Measurements from ENCODE around the gene MBL2. TPM values are rescaled to one million over a fixed set of nuclear protein-coding genes. Genes with fewer than 3 reads are reported as not detected.

The MBL2 gene
- total RNA-seq, 2 donors from 2014 or later, result not detected

GRCh38 chr10:52782554-52782953 lies 10.0 kb upstream of the MBL2 start:
- Histone ChIP-seq H3K4me1 (ENCODE audit: control insufficient read depth, insufficient read depth, low read length) (no peaks in the 10 kb centered on the region), H3K27me3 (ENCODE audit: control insufficient read depth, insufficient read depth, low read length, poor library complexity, severe bottlenecking) (no peaks in the 10 kb centered on the region), H3K27ac (ENCODE audit: low read depth, low read length) (no peak overlapping the region), H3K36me3 (ENCODE audit: control insufficient read depth, insufficient read depth, low read length) (no peaks in the 10 kb centered on the region), H3K4me3 (ENCODE audit: low read length) (no peak overlapping the region), H3K9me3 (ENCODE audit: control insufficient read depth, low read length) (no peaks in the 10 kb centered on the region), H3K9ac (ENCODE audit: extremely low read depth, low read length, poor library complexity, severe bottlenecking) (no peak overlapping the region)
- no peaks in the 10 kb centered on the region for H3K9me3 Mint-ChIP-seq
- DNase-seq, result no peak
- H3K27me3 Mint-ChIP-seq (ENCODE audit: insufficient read depth), result no peaks in the 10 kb centered on the region
- no peak overlapping the region for H3K4me3 Mint-ChIP-seq
- no peaks in the 10 kb centered on the region for H3K4me1 Mint-ChIP-seq
- H3K27ac Mint-ChIP-seq, result no peak overlapping the region
- no peaks in the 10 kb centered on the region for H3K36me3 Mint-ChIP-seq (ENCODE audit: low read depth)
- TF ChIP-seq CTCF (conservative IDR thresholded peaks at IDR 0.05), result no peak

- H3K36me3 Mint-ChIP-seq (ENCODE audit: low read depth), result no peaks in the 10 kb centered on the region
- no peak overlapping the region for H3K4me3 Mint-ChIP-seq
- H3K4me1 Mint-ChIP-seq, result no peaks in the 10 kb centered on the region
Measured at GRCh38 chr10:52780391-52781155, 8.0 kb upstream of the MBL2 start.

GRCh38 chr10:52779541-52780390 lies 7.2 kb upstream of the MBL2 start:
- Mint-ChIP-seq H3K4me1 (no peaks in the 10 kb centered on the region), H3K27me3 (ENCODE audit: insufficient read depth) (no peaks in the 10 kb centered on the region), H3K4me3 (no peak overlapping the region), H3K27ac (no peak overlapping the region), H3K9me3 (no peaks in the 10 kb centered on the region), H3K36me3 (ENCODE audit: low read depth) (no peaks in the 10 kb centered on the region)
- WGBS, 2 experiments (ENCODE audit: insufficient coverage in 1 of 2, insufficient read length in 1 of 2), result 87 to 92% methylated on average over 8 to 13 of the region's 13 CpGs
- H3K4me1 ChIP-seq (ENCODE audit: control insufficient read depth, insufficient read depth, low read length), result no peaks in the 10 kb centered on the region
- TF ChIP-seq CTCF (conservative IDR thresholded peaks at IDR 0.05), result peak; percentile 96
- no peak overlapping the region for H3K9ac ChIP-seq (ENCODE audit: extremely low read depth, low read length, poor library complexity, severe bottlenecking)
- no peak overlapping the region for H3K27ac ChIP-seq (ENCODE audit: low read depth, low read length)
- H3K9me3 ChIP-seq (ENCODE audit: control insufficient read depth, low read length), result no peaks in the 10 kb centered on the region
- peak; percentile 97 for DNase-seq
- H3K27me3 ChIP-seq (ENCODE audit: control insufficient read depth, insufficient read depth, low read length, poor library complexity, severe bottlenecking), result no peaks in the 10 kb centered on the region
- no peak overlapping the region for H3K4me3 ChIP-seq (ENCODE audit: low read length)
- H3K36me3 ChIP-seq (ENCODE audit: control insufficient read depth, insufficient read depth, low read length), result no peaks in the 10 kb centered on the region

More at GRCh38 chr10:52780391-52781155, 8.0 kb upstream of the MBL2 start:
- Histone ChIP-seq H3K4me3 (ENCODE audit: low read length) (no peak overlapping the region), H3K27me3 (ENCODE audit: control insufficient read depth, insufficient read depth, low read length, poor library complexity, severe bottlenecking) (no peaks in the 10 kb centered on the region), H3K27ac (ENCODE audit: low read depth, low read length) (no peak overlapping the region), H3K4me1 (ENCODE audit: control insufficient read depth, insufficient read depth, low read length) (no peaks in the 10 kb centered on the region), H3K9me3 (ENCODE audit: control insufficient read depth, low read length) (no peaks in the 10 kb centered on the region), H3K9ac (ENCODE audit: extremely low read depth, low read length, poor library complexity, severe bottlenecking) (no peak overlapping the region), H3K36me3 (ENCODE audit: control insufficient read depth, insufficient read depth, low read length) (no peaks in the 10 kb centered on the region)
- TF ChIP-seq CTCF (conservative IDR thresholded peaks at IDR 0.05), result no peak
- no peak overlapping the region for H3K27ac Mint-ChIP-seq
- H3K9me3 Mint-ChIP-seq, result no peaks in the 10 kb centered on the region
- no peak for DNase-seq
- 49 to 61% methylated on average over 4 to 6 of the region's 6 CpGs for WGBS, 2 experiments (ENCODE audit: insufficient coverage in 1 of 2, insufficient read length in 1 of 2)
- H3K27me3 Mint-ChIP-seq (ENCODE audit: insufficient read depth), result no peaks in the 10 kb centered on the region

All from endodermal cell (in vitro differentiated cells).